Stimulated activated effector memory CD8-positive, alpha-beta T cell treated with anti-CD3 and anti-CD28 coated beads, Interleukin-12 subunit alpha, Interleukin-12 subunit beta, amount 100 ng/mL, for 72 hours (primary cell): ENCODE data around the gene TMEM129.
A peak's percentile ranks its signal among the peaks of the same experiment; 100 is the strongest.
"Not testable (repeated sequence)": the region's sequence is repeated elsewhere in the genome, so short reads cannot be mapped to it uniquely, and the experiment has no call there.

ENCODE experiments used
- ATAC-seq: fragments of 150-1000 bp; cut with Tn5 transposase; 2 replicates; pipeline ENCODE4 v1.10.0; 2021
- DNase-seq, 2 donors: peaks; one replicate each; pipeline ENCODE4 v3.0.0; 2021 to 2022; ENCODE audit warnings: low spot score in 2 of 2
- H3K27ac Mint-ChIP-seq: one replicate; pipeline ENCODE4 v1.8.0; 2022; ENCODE audit warnings: mild to moderate bottlenecking, mixed read lengths
- H3K36me3 Mint-ChIP-seq: one replicate; pipeline ENCODE4 v1.8.0; 2022; ENCODE audit warnings: mild to moderate bottlenecking, mixed read lengths
- H3K4me1 Mint-ChIP-seq: one replicate; pipeline ENCODE4 v1.8.0; 2022; ENCODE audit warnings: mixed read lengths
- H3K4me3 Mint-ChIP-seq: one replicate; pipeline ENCODE4 v1.8.0; 2022; ENCODE audit warnings: mild to moderate bottlenecking, mixed read lengths
- H3K9me3 Mint-ChIP-seq: one replicate; pipeline ENCODE4 v1.8.0; 2022; ENCODE audit warnings: mixed read lengths

Gene TMEM129

DNA sequence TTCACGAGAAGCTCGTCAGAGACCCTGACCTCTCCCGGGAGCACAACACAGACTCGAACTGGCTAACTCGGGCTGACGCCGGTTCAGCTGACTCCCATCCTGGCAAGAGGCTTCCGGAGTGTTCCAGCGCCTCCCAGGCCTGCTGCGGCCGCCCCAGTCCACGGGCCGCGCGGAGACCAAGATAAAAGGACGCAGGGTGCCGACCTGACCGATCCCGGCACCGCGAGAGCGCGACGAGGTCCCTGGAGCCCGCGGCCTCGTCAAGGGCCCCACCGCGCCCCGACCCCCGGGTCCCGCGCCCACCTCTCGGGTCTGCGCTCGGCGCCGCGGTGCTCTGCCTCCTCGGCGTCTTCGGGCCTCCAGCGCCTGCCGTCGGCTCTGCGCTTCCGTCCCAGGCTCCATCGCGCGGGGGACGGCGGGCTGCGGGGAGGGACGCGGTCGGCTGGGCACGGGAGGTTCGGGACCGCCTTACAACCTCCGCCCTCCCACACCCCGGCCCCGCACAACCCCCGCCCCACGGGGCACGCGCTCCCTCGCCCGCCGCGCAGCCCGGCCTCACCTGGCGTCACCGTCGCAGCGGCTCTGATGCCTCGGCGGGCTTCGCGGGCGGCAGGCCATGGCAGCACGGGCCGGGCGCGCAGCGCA is 9.4 kb downstream of the TMEM129 start:
- Mint-ChIP-seq H3K9me3 (no peaks in the 10 kb centered on the region), H3K27ac (peak overlapping the region; percentile 94), H3K4me1 (peaks cover 59% of the 10 kb centered on the region), H3K36me3 (peaks cover 89% of the 10 kb centered on the region), H3K4me3 (peak overlapping the region; percentile 98)
- DNase-seq (peak; percentile 28 to 76), ATAC-seq (no peak)

DNA sequence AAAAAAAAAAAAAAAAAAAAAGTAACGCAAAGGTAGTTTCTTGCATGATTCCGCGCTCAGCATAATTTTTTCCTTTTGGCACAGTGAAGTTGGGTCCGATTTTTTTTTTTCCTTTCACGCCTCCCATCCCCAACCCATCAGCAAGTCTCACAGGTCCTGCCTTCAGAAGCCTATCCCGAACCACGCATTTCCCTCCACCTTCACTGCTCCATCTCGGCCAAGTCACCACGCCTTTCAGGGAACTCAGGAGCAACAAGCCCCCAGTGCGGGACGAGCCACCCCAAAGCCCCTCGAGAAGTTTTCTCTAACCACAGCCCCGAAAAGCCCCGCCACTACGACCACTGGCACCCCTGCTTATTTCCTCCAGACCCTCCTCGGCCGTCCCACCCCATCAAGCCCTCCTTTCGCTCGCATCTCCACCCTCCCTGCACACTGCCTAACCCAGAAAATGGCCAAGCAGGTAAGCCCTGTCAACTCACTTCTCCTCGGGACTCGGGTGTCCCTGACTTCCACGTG is 10.0 kb downstream of the TMEM129 start:
- DNase-seq, result no peak
- Mint-ChIP-seq H3K36me3 (peaks cover 93% of the 10 kb centered on the region), H3K4me3 (peak overlapping the region; percentile 98), H3K27ac (peak overlapping the region; percentile 94), H3K9me3 (no peaks in the 10 kb centered on the region), H3K4me1 (peaks cover 59% of the 10 kb centered on the region)
- no peak for ATAC-seq

DNA sequence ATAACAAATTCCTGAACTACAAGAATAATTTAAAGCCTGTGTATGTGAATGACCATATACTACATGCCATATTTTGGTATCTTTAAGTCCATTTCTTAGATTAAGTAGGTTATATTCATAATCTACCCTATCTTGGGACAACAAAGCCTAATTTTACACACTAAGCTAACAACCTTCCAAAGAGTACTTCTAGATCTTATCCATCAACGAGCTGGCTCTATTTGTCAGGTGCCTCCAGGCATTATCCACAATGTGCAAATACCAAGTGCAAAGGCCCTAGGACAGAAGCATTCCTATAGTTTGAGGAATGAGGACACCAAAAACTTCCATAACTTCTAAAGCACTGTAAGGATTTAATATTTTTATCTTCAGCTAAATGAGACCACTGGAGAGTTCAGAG is 12.5 kb downstream of the TMEM129 start:
- DNase-seq (no peak), ATAC-seq (no peak)
- peaks cover 44% of the 10 kb centered on the region for H3K4me1 Mint-ChIP-seq
- H3K27ac Mint-ChIP-seq, result peak overlapping the region; percentile 94
- H3K9me3 Mint-ChIP-seq, result no peaks in the 10 kb centered on the region
- peak overlapping the region; percentile 98 for H3K4me3 Mint-ChIP-seq
- peaks cover 94% of the 10 kb centered on the region for H3K36me3 Mint-ChIP-seq

DNA sequence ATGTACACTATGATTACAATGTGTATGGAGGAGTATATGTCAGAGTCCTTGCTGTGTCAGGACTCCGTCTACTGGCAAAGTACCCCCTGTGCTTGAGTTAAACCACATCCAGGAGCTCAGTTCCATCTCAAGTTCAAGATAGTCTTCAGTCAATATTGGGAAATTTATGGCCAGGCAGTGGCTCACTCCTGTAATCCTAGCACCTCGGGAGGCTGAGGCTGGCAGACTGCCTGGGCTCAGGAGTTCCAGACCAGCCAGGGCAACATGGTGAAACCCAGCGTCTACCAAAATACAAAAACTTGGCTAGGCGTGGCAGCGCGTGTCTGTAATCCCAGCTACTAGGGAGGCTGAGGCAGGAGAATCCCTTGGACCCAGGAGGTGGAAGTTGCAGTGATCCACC is 14.8 kb downstream of the TMEM129 start:
- no peaks in the 10 kb centered on the region for H3K9me3 Mint-ChIP-seq
- H3K27ac Mint-ChIP-seq, result no peak overlapping the region
- peaks cover 100% of the 10 kb centered on the region for H3K36me3 Mint-ChIP-seq
- no peak for DNase-seq
- H3K4me1 Mint-ChIP-seq, result peaks cover 46% of the 10 kb centered on the region
- ATAC-seq, result no peak
- no peak overlapping the region for H3K4me3 Mint-ChIP-seq

DNA sequence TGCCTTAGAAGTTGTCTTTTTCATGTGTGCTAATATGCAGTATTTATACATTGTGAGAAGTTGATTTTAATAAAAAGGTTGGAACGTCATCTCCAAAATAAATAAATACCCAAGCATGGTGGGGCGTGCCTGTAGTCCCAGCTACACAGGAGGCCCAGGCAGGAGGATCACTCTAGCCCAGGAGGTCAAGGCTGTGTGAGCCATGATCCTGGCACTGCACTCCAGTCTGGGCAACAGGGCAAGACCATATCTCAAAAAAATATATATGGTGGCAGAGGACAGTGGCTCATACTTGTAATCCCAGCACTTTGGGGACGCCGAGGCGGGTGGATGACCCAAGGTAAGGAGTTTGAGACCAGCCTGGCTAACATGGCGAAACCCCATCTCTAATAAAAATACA is 15.4 kb downstream of the TMEM129 start:
- Mint-ChIP-seq H3K27ac (no peak overlapping the region), H3K4me3 (no peak overlapping the region), H3K4me1 (peaks cover 39% of the 10 kb centered on the region), H3K36me3 (peaks cover 100% of the 10 kb centered on the region), H3K9me3 (no peaks in the 10 kb centered on the region)
- no peak for ATAC-seq
- DNase-seq, result no peak

DNA sequence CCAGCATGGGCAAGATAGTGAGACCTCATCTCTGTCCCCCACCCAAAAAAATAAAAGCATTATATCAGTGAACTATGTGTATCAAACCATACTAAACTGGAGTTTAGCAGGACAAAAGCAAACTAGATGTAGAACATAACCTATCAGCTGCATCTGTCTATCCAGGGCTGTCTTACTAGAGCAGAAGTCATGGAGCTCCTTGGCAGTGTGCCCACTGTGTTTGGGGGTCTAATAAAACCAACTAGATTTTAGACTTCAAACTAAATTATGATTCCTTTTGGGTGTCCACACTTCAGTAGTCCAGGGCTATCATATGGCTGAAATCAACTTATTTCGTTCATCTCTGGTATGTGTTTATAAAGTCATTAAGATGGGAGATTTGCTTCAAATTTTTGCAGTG is 17.3 kb downstream of the TMEM129 start:
- ATAC-seq, result no peak
- Mint-ChIP-seq H3K9me3 (no peaks in the 10 kb centered on the region), H3K4me1 (peaks cover 22% of the 10 kb centered on the region), H3K27ac (peak overlapping the region; percentile 23), H3K4me3 (no peak overlapping the region), H3K36me3 (peaks cover 100% of the 10 kb centered on the region)
- DNase-seq, result no peak

DNA sequence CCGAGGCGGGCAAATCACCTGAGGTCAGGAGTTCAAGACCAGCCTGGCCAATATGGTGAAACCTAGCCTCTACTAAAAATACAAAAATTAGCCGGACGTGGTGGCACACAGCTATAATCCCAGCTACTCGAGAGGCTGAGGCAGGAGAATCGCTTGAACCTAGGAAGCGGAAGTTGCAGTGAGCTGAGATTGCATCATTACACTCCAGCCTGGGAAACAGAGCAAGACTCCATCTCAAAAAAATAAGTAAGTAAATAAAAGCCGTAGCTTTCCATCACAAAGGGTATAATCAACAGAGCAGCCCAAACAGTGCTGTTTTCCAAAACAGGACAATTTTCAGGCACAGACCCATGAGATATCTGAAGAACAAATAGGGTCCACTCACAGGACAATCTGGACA is 19.5 kb downstream of the TMEM129 start:
- not testable (repeated sequence) for ATAC-seq, DNase-seq, H3K27ac Mint-ChIP-seq, H3K9me3 Mint-ChIP-seq, H3K4me3 Mint-ChIP-seq
- Mint-ChIP-seq H3K4me1 (peaks cover 15% of the 10 kb centered on the region), H3K36me3 (peaks cover 100% of the 10 kb centered on the region)

DNA sequence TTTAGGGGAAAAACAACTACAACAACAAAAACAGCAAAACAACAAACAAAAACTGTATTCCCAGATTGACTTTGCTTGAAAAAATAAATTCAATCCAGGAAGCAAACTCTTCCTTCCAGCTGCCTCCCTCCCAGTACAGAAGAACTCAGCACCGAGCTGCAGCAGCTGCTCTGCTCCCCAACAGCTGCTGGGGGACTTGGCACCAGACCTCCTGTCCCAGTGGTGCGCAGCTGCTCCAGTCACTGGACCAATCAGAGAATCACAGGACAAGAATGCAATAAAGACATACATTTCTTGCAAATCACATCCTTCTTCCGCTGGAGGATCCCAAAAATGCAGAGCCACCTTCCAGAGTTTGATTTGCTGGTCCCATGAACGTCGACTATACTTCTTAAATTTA is 25.2 kb downstream of the TMEM129 start:
- no peak overlapping the region for H3K27ac Mint-ChIP-seq
- no peak for ATAC-seq
- peaks cover 100% of the 10 kb centered on the region for H3K36me3 Mint-ChIP-seq

DNA sequence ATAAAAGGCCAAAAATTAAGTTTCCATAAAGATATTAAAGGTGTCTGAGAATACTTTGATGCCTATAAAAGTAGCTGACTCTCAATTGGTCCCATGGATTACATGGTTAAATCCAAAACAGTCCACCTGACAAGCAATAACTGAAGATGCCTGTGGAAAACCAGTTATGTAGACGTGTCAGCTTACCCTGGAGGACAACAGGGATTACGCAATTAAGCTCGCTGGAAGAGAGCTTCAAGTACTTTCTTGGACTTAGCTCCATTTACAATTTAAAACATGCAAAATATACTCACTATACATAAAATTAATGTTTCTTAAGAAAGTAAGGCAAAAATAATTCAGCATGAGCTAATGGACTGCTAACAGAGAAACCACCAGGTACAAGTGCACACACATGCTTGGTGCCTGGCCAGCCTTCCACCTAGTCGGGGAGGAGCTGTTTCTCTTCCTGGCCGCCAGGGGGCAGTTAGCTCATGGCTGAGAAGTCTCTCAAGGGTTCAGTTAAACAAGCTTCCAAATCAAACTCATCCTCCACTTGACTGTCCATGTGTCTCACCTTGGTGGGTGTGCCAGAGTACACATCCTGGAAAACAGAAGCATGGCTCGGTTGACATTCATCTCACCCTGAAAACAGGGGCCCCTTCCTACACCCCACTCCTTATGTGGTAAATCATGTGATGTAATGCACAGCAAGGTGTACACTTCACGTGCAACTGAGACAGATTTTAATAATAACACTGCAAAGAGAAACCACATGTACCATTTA is 27.8 kb downstream of the TMEM129 start:
- H3K9me3 Mint-ChIP-seq, result no peaks in the 10 kb centered on the region
- no peaks in the 10 kb centered on the region for H3K4me1 Mint-ChIP-seq
- H3K4me3 Mint-ChIP-seq, result no peak overlapping the region
- DNase-seq (peak; percentile 63 to 82), ATAC-seq (peak; percentile 94)
- H3K36me3 Mint-ChIP-seq, result peaks cover 97% of the 10 kb centered on the region
- no peak overlapping the region for H3K27ac Mint-ChIP-seq

More for the DNA sequence above, 25.2 kb downstream of the TMEM129 start:
- Mint-ChIP-seq H3K4me1 (no peaks in the 10 kb centered on the region), H3K4me3 (no peak overlapping the region), H3K9me3 (no peaks in the 10 kb centered on the region)
- DNase-seq, result no peak

DNA sequence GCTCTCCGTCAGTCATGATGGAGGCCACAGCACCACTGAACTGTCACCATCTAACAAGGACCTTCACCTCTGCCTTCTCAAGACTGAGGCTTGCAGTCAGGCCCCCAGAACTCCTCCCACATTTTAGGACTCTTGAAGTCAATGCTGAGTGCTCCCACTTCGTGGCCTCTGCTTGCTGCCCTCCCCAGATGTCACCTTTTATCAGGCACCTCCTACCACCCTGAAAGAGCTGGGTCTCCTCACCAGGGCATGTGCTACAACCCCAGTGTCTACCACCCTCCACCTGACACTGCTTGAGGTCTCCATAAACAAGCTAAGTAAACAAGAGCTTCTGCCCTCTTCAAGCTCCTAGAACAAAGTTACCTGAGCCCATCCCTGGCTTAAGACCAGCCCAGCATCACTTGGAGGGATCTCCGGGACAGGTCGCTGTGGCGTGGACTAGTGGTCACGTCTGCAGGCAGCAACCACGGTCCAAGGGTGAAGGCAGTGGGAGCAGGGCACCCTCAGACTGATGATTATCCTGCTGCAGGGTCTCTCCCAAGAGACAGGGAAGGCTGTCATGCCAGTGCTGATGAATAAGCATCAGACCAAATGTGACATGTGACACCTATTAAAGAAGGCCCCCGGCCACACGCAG is 29.3 kb downstream of the TMEM129 start:
- no peak overlapping the region for H3K4me3 Mint-ChIP-seq
- DNase-seq (no peak), ATAC-seq (no peak)
- H3K36me3 Mint-ChIP-seq, result peaks cover 83% of the 10 kb centered on the region
- no peaks in the 10 kb centered on the region for H3K9me3 Mint-ChIP-seq
- no peaks in the 10 kb centered on the region for H3K4me1 Mint-ChIP-seq
- H3K27ac Mint-ChIP-seq, result no peak overlapping the region

DNA sequence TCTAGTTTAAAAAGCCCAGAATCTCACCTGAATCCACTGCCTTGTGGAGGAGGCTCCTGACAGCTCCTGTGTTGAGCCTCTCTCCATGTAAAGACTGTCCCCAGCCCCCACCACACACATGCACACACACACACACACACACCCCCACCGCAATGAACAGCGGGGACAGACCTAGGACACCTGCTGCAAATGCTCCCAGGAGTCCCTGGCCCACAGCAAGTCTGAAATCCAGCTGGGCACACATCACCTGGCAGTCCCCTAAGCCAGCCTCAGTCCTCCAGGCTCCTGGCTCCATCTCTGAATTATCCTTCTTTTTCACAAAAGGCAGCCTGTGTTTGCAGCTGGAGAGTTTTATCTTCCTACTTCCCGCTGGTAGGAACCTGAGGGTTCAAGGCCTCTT is 30.4 kb downstream of the TMEM129 start:
- Mint-ChIP-seq H3K36me3 (peaks cover 71% of the 10 kb centered on the region), H3K4me1 (no peaks in the 10 kb centered on the region), H3K9me3 (no peaks in the 10 kb centered on the region), H3K27ac (no peak overlapping the region), H3K4me3 (no peak overlapping the region)
- no peak for DNase-seq
- no peak for ATAC-seq

DNA sequence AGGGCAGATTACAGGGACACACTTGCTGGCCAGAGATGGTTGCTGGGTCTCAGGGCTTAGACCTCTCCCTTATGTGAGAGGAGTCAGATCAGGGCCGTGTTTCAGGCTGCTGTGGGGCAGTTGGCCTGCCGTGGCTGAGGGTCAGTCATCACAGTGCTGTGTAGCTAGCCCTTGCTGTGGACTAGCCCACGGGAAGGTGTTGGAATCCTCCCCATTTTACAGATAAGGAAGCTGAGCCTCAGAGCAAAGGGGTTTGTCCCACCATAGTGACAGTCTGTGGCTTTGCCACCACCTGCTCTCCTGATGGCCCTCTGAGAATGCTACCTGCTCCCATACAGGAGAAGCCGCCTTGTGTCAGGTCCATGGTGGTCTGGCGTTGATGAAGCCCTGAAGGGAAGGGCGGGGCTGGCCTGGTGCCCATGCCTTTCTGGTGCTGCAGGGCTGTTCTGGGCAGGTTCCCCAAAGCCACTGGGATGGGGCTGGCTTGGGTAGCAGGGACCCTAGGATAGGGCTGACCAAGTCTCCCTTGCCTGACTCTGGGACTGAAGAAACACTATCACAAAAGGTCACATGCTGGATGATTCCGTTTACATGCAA is 34.6 kb downstream of the TMEM129 start:
- DNase-seq, result no peak
- Mint-ChIP-seq H3K36me3 (peaks cover 30% of the 10 kb centered on the region), H3K9me3 (no peaks in the 10 kb centered on the region), H3K4me3 (no peak overlapping the region), H3K27ac (peak overlapping the region; percentile 26), H3K4me1 (peaks cover 9% of the 10 kb centered on the region)
- no peak for ATAC-seq

DNA sequence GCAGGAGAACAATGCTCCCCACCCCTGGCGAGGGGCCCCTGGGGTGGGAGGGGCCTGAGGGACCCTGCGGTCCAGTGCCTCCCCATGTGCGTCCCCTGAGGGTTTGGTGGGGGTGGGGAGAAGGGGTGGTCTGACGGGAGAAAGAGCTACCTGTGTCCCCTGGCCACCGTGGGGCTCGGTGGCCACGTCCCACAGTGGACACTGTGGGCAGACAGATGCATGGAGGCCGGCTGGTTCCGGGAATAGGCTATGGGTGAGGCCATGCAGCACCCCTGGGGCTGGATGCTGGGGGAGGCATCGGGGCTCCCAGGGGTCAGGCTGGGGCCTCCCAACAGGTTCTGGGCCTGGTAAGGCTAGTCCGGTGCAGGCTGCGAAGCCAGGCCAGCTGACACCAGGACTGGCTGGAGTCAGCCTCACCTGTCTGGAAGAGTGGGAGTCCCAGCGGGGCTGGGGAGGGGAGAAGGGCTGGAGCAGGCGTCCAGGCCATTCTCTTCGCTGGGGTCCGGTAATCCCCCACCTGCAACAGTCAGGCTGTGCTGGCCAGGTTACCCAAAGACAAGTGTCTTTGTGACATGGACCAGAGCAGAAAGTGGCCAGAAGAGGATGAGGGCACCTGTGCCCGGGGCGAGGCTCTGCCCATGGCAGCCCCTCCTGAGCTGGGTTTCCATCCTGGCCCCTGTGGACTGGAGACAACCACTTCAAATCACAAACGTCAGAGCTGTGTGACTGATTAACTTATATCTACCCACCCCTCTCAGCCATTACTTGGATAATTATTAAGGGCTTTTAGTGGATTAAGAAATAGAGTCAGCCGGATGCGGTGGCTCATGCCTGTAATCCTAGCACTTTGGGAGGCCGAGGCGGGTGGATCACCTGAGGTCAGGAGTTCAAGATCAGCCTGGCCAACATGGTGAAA is 35.6 kb downstream of the TMEM129 start:
- H3K4me1 Mint-ChIP-seq, result peaks cover 9% of the 10 kb centered on the region
- no peak for ATAC-seq
- no peaks in the 10 kb centered on the region for H3K9me3 Mint-ChIP-seq
- peak in 1 of 2 donors; percentile 56 for DNase-seq
- no peak overlapping the region for H3K27ac Mint-ChIP-seq
- peaks cover 19% of the 10 kb centered on the region for H3K36me3 Mint-ChIP-seq
- no peak overlapping the region for H3K4me3 Mint-ChIP-seq

DNA sequence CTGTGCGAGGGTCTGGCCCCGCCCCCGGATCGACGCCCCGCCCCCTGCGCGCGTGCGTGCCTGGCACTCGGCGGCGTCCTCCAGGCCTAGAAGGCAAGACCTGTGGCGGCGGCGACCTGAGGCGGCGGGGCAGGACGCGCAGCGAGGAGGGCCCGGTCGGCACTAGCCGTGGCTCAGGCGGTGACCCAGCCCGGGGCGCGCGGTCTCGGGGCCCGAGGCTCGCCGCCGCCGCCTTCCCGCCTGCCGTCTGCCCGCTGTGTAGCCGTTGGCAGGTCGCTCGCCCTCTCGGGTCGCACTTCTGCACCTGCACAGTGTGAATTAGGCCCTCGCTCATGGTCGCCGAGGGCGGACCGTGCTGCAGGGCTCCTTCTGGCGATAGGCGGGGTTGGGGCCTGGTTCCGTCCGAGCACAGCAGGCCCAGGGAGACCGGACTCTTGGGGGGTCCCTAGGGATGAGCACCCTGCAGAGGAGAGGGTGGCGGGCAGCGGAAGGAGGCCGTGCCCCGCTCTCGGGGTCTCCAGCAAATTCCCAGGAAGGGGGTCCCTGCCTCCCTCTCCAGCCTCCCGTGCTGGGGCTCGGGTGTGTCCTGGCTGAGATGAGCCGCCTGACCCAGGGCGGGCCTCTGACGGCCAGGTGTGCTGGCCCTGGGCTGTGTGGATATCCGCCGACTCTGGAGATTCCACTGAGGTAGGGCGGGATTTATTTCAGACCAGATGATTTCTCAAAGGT is 36.5 kb downstream of the TMEM129 start:
- no peak overlapping the region for H3K27ac Mint-ChIP-seq
- DNase-seq (peak; percentile 97 to 98), ATAC-seq (no peak)
- peak overlapping the region; percentile 14 for H3K4me3 Mint-ChIP-seq
- peaks cover 9% of the 10 kb centered on the region for H3K4me1 Mint-ChIP-seq
- H3K36me3 Mint-ChIP-seq, result peaks cover 11% of the 10 kb centered on the region
- H3K9me3 Mint-ChIP-seq, result no peaks in the 10 kb centered on the region
